A172 (cell line): ENCODE results near the gene MYBBP1A. TPM values are rescaled to one million over a fixed set of nuclear protein-coding genes. Genes with fewer than 3 reads are reported as not detected.

Experiments
- DNase-seq: peaks from one replicate; pipeline ENCODE4 v3.0.0-alpha.2; 2015; ENCODE audit warnings: low spot score
- total RNA-seq: library from RNA; depleted of rRNA; stranded (reverse); fragments of >200 nt; shearing (Covaris generic); gene quantifications from 2 replicates; pipeline ENCODE4 v1.2.3, GENCODE V29; 2014; rRNA removed

The MYBBP1A gene
- total RNA-seq, 1 experiment from 2014 or later: 63.5 TPM

- no peak for DNase-seq
Measured at GRCh38 chr17:4504188-4504587, 51.0 kb downstream of the MYBBP1A start.

- DNase-seq: no peak
Measured at GRCh38 chr17:4503283-4504025, 51.7 kb downstream of the MYBBP1A start.

GRCh38 chr17:4502466-4503154 lies 52.6 kb downstream of the MYBBP1A start:
- DNase-seq: no peak

- DNase-seq: no peak
Measured at GRCh38 chr17:4501295-4501949, 53.8 kb downstream of the MYBBP1A start.

- no peak for DNase-seq
Measured at GRCh38 chr17:4500191-4500571, 55.0 kb downstream of the MYBBP1A start.

GRCh38 chr17:4499431-4500190 lies 55.6 kb downstream of the MYBBP1A start:
- DNase-seq: no peak

GRCh38 chr17:4498461-4499397 lies 56.5 kb downstream of the MYBBP1A start, which contains the start of gene SPNS2:
Gene SPNS2, plus strand, starts transcription at chr17:4498881. Its CDS starts 167 bp downstream, at chr17:4499048.
- peak; percentile 44 for DNase-seq

- peak; percentile 95 for DNase-seq
Measured at GRCh38 chr17:4497101-4497824, 57.9 kb downstream of the MYBBP1A start.

- DNase-seq: peak; percentile 73
Measured at GRCh38 chr17:4492721-4493561, 62.2 kb downstream of the MYBBP1A start.

GRCh38 chr17:4490637-4491061 lies 64.5 kb downstream of the MYBBP1A start:
- no peak for DNase-seq

GRCh38 chr17:4490109-4490591 lies 65.0 kb downstream of the MYBBP1A start:
- peak; percentile 67 for DNase-seq

GRCh38 chr17:4488989-4489595 lies 66.1 kb downstream of the MYBBP1A start:
- DNase-seq: no peak

Other genes starting within 250 kb of the MYBBP1A start
- 76.8 and 79.0 TPM in 2 replicates for gene UBE2G1, start 188.7 kb downstream of the MYBBP1A start, total RNA-seq
- gene SPNS3, start 121.4 kb downstream of the MYBBP1A start, total RNA-seq: 1.1 and 1.8 TPM in 2 replicates
- 28.3 and 28.5 TPM in 2 replicates for gene SPNS2, start 56.5 kb downstream of the MYBBP1A start, total RNA-seq
- gene GGT6, start 5.2 kb upstream of the MYBBP1A start, total RNA-seq: not detected in 2 replicates
- gene SMTNL2, start 29.1 kb upstream of the MYBBP1A start, total RNA-seq: 0.34 and 1.8 TPM in 2 replicates
- not detected in 2 replicates for gene ALOX15, start 86.3 kb upstream of the MYBBP1A start, total RNA-seq
- gene PELP1, start 148.8 kb upstream of the MYBBP1A start, total RNA-seq: 23.5 and 29.5 TPM in 2 replicates
- 6.7 and 12.3 TPM in 2 replicates for gene ARRB2, start 155.2 kb upstream of the MYBBP1A start, total RNA-seq
- 29.9 and 33.3 TPM in 2 replicates for gene MED11, start 176.0 kb upstream of the MYBBP1A start, total RNA-seq
- gene ZMYND15, start 184.4 kb upstream of the MYBBP1A start, total RNA-seq: 0.07 and 0.21 TPM in 2 replicates
- 5.1 and 8.1 TPM in 2 replicates for gene CXCL16, start 184.5 kb upstream of the MYBBP1A start, total RNA-seq
- gene TM4SF5, start 216.5 kb upstream of the MYBBP1A start, total RNA-seq: not detected in 2 replicates
- gene VMO1, start 231.0 kb upstream of the MYBBP1A start, total RNA-seq: not detected in 2 replicates
- gene GLTPD2, start 233.6 kb upstream of the MYBBP1A start, total RNA-seq: not detected in 2 replicates
- 351 and 425 TPM in 2 replicates for gene PSMB6, start 240.8 kb upstream of the MYBBP1A start, total RNA-seq